HCT116 (cell line): Measurements from ENCODE around the gene RPH3AL.

ENCODE experiments used
- EGR1 ChIP-seq: IDR thresholded peaks from 2 replicates; pipeline ENCODE4 v1.6.1; 2012; ENCODE audit warnings: low read depth
- POLR2A ChIP-seq: IDR thresholded peaks from 2 replicates; pipeline ENCODE4 v1.7.0; 2011; ENCODE audit warnings: borderline replicate concordance; ENCODE audit not compliant: insufficient read depth, insufficient read length; ENCODE audit errors: extremely low read depth
- POLR2AphosphoS5 ChIP-seq: IDR thresholded peaks from 2 replicates; pipeline ENCODE4 v1.6.1; 2011; ENCODE audit warnings: mild to moderate bottlenecking, low read depth, low read length, moderate library complexity
- RAD21 ChIP-seq: IDR thresholded peaks from 2 replicates; pipeline ENCODE4 v1.6.1; 2012; ENCODE audit warnings: low read depth, mild to moderate bottlenecking
- SIN3A ChIP-seq: IDR thresholded peaks from 2 replicates; pipeline ENCODE4 v1.6.1; 2012; ENCODE audit warnings: low read depth
- TCF7L2 ChIP-seq: IDR thresholded peaks from 2 replicates; pipeline ENCODE4 v1.7.0; 2011; ENCODE audit warnings: borderline replicate concordance, inconsistent platforms; ENCODE audit not compliant: insufficient read depth, insufficient read length; ENCODE audit errors: extremely low read depth
- TF ChIP-seq, protein P1 (sequence below), 3 experiments: fragments of 200-600 bp in 1 of 3; sonication (generic) in 1 of 3; IDR thresholded peaks in 2 of 3; conservative IDR thresholded peaks in 1 of 3; 2 replicates each; pipeline ENCODE4 v1.5.1; 2012 to 2017; ENCODE audit warnings: low read depth in 2 of 3, low read length in 2 of 3, antibody characterized with exemption in 1 of 3, borderline replicate concordance in 1 of 3, control low read depth in 1 of 3, mild to moderate bottlenecking in 1 of 3, mixed read lengths in 1 of 3, mixed run types in 1 of 3, moderate library complexity in 1 of 3; ENCODE audit not compliant: insufficient read depth in 1 of 3

DNA sequence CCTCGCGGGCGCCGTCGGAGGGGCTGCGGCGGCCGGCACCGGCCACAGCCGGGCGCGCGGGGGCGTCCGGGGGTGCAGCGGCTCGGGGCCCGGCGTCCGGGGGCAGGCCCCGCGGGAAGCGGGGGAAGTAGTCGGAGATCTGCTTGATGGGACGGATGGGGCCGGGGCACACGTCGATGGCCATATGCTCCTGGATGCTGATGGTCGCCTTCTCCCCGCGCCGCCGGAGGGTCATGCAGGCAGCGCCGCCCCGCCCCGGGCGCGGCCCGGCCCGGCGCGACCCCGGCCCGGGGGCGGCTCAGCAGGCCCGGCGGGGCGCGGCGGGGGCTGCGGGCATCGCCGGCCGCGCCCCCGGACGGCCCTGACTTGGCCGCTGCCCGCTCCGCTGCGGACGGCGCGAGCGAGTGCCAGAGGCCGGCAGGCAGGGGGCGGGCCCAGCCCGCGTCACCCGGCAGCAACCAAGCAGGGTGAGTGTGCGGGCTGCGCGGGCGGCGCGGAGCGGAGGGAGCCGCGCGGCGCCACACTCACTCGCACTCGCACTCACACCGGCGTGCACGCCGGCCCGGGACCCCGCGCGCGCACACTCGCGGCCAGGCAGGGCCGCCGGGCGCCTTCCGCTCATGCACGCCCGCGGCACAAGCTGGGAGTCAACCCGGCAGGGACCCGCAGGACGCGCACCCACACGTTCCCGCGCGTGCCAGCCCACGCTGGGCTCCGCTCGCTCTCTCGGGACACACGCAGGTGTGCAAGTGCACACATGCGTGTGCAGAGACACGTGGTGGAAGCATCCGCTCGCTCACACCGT lies 171.2 kb downstream of the RPH3AL start, which contains the start of gene DOC2B:
- TF ChIP-seq POLR2AphosphoS5 (peak; percentile 66), TCF7L2 (no peak), POLR2A (no peak), SIN3A (no peak), RAD21 (no peak), EGR1 (no peak)
- TF ChIP-seq, protein P1, sequence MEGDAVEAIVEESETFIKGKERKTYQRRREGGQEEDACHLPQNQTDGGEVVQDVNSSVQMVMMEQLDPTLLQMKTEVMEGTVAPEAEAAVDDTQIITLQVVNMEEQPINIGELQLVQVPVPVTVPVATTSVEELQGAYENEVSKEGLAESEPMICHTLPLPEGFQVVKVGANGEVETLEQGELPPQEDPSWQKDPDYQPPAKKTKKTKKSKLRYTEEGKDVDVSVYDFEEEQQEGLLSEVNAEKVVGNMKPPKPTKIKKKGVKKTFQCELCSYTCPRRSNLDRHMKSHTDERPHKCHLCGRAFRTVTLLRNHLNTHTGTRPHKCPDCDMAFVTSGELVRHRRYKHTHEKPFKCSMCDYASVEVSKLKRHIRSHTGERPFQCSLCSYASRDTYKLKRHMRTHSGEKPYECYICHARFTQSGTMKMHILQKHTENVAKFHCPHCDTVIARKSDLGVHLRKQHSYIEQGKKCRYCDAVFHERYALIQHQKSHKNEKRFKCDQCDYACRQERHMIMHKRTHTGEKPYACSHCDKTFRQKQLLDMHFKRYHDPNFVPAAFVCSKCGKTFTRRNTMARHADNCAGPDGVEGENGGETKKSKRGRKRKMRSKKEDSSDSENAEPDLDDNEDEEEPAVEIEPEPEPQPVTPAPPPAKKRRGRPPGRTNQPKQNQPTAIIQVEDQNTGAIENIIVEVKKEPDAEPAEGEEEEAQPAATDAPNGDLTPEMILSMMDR (IDR thresholded peaks at IDR 0.05 in 2 of 3, conservative IDR thresholded peaks at IDR 0.05 in 1 of 3; ENCODE audit: borderline replicate concordance in 1 of 3, insufficient read depth in 1 of 3, low read depth in 2 of 3, low read length in 2 of 3): no peak
